KG1 (cell line): ENCODE data around the gene CBX5.
"Not testable (repeated sequence)": the region's sequence is repeated elsewhere in the genome, so short reads cannot be mapped to it uniquely, and the experiment has no call there.

Experiments used
- DNase-seq: peaks from one replicate; lab custom pipeline; 2025; lab: John Stamatoyannopoulos, UW

The CBX5 gene

DNA sequence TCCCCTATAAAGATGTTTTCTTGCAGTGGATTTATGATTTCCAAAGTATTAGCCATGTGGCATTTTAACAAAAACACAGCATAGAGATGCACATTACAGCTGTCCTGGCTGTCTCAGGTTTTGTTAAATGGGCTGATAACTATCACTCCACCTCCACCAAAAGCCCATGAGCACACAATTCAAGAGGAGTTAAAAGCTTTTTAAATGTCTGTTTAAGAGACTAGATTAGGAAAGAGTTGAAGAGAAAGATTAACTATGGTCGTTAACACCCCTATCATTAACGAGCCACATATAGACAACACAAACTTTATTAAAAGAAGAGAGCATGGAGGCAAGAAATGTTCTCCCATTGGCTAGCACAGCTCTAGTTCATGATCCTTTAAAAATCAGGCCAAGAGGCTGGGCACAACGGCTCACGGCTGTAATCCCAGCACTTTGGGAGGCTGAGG lies 14.5 kb downstream of the CBX5 start:
- no peak for DNase-seq

- DNase-seq, result no peak
Measured at GRCh38 chr12:54262403-54262925, 17.5 kb downstream of the CBX5 start.

DNA sequence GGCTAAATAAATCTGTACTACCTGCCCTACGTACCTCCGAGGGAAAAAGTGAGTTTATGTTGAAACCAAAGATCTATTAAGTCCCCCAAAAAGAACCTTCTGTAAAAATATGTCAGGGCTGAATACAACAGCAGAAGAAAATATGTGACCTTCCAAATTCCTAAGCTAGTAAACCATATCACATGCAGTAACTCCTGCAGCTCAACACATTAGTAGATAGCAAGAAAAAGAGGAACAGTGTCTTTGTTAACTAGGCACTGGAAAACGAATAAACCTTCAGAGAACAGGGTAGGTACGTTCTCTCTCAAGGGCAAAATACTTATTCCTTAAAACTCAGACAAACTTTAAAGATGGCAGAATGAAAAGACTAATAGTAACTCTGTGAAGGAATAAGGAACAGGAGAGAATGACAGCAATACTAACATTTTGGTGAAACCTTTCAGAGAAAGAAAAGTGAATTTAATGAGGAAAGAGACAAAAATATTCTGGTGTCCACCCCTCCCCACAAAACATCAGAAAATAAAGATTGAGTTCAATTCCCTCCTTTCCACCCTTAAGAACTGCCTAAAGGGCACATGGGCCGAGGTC lies 18.0 kb downstream of the CBX5 start:
- DNase-seq, result no peak

- DNase-seq, result no peak
Measured at GRCh38 chr12:54259194-54260011, 20.5 kb downstream of the CBX5 start.

- no peak for DNase-seq
Measured at GRCh38 chr12:54258201-54258681, 21.7 kb downstream of the CBX5 start.

- no peak for DNase-seq
Measured at GRCh38 chr12:54257332-54257731, 22.6 kb downstream of the CBX5 start.

DNA sequence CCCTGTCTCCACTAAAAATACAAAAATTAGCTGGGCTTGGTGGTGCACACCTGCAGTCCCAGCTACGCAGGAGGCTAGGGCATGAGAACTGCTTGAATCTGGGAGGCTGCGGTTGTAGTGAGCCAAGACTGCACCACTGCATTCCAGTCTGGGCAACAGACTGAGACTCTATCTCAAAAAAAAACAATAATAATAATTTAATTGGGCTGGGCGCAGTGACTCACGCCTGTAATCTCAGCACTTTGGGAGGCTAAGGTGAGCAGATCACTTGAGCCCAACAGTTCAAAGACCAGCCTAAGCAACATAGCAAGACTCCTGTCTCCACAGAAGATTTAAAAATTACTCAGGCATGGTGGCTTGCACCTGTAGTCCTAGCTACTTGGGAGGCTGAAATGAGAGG lies 26.7 kb downstream of the CBX5 start:
- no peak for DNase-seq

- DNase-seq, result no peak
Measured at GRCh38 chr12:54251667-54252284, 28.1 kb downstream of the CBX5 start.

DNA sequence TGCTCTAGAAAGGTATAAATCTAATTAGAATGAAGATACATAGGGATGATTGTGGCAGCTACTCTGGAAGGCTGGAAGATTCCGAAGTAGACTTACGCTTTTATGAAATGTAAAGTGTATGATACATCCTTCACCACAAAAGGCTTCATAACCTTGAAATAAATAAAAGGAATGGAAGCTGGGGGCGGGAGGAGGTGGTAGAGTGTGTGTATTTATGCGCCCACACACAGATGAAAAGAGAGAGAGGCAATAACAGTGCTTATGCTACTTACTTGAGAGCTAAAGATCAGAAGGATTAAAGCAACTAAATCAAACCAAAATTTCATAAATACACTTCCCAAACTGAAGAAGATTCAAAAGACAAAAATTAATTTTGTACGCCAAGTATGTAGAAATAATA lies 30.4 kb downstream of the CBX5 start:
- no peak for DNase-seq

DNA sequence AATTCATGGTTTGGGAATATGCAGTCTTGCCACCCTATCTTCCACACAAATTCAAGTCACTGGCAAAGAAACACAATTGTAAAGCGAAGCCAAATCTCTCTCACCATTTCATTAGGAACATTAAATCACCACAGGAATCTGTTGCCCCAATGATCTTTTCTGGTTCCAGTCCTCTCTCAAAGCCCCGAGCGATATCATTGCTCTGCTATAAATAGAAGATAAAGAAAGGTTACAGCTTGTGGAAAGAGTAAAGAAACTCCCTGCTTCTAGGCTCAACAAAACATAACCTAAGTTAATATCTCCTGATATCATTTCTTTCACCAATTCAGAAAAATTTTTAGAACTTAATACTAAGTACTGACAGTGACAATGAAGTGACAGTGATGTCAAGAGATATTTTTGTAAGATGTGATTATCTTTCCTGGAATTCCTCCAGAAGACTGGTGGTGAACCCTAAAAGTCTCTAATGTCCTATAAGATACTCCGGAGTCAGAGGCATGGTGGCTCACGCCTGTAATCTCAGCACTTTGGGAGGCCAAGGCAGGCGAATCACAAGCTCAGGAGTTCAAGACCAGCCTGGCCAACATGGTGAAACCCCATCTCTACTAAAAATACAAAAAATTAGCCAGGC lies 33.8 kb downstream of the CBX5 start:
- DNase-seq, result no peak

DNA sequence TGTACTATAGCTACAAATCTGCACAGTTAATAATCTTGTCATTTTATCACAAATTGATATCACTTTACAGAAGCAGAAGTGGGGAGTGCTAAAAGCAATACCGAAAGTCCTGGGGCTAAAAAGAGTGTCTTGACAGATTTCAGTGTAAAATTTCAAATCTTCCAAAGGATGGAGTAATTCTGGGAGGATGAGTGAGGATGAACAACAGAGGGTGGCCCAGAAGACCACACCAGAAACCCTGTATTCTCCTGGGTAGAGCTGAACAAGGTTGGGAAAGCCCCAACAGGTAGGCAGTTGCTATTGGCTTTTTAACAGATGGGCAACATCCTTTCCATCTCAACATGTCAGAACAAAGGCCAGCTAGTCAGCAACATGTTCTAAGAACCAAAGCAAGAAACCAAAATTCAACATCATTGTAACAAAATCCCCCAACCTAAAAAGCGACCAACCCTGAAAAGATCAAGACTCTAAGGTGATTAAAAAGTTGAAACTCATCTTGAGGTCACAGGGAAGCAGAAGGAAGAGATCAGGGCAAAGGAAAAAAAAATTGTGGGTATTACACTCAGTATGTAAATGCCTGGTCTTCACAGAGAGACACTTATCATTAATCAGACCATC lies 38.8 kb downstream of the CBX5 start:
- DNase-seq, result no peak

DNA sequence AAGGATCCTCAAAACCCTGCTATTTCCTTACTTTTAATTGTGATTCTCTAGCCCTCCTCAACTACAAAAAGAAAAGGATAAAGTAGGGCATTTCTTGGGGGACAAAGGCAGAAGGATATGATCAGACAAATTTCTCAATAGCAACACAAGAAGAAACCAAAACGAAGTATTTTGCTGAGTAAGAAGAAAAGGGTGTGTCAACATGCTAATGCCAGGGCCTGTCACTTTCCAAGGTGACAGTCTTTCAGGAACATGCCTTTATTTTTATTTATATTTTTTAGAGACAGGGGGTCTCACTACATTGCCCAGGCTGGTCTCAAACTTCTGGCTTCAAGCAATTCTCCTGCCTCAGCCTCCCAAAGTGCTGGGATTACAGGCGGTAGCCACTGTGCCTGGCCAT lies 39.8 kb downstream of the CBX5 start:
- no peak for DNase-seq

- no peak for DNase-seq
Measured at GRCh38 chr12:54239620-54240019, 40.3 kb downstream of the CBX5 start.

DNA sequence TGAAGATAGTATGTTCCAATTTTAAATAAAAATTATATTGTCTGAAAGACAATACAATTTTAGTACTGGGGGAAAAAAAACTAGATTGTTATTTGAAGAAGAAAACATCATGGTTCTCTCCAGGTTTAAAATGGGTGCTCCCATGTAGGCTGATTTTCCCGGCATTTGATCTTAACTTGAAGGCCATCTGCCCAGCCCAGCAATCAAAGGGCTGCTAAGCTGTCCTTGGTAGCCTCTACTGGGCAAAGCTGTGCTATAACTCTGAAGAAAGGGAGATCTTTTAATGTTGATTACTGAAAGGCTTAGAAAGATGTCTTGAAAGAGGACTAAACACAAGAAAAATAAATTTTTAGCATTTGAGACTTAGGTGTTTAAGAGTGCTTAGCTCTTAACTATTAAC lies 41.4 kb downstream of the CBX5 start:
- no peak for DNase-seq

- no peak for DNase-seq
Measured at GRCh38 chr12:54232790-54233189, 47.1 kb downstream of the CBX5 start.

DNA sequence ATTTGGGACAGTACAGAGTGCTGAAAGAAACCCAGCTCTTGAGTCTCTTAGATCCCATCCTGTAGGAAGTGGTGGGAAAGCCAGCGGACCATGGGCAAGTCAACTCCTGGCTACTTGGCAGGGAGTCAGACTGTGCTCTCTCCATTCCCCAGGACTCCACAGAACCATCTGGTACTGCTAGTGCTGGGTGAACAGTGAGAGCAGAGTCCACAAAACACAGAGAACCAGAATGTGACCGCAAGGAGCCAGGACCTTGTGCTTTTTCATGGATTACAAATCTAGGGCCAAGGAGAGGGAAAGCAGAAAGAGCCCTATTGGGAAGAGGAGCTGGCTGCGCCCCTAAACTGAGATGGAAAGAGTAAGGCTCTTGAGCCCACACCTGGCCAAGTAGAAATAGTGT lies 48.7 kb downstream of the CBX5 start:
- not testable (repeated sequence) for DNase-seq

GRCh38 chr12:54230555-54230954 lies 49.4 kb downstream of the CBX5 start:
- no peak for DNase-seq

- no peak for DNase-seq
Measured at GRCh38 chr12:54229624-54230212, 50.2 kb downstream of the CBX5 start.

DNA sequence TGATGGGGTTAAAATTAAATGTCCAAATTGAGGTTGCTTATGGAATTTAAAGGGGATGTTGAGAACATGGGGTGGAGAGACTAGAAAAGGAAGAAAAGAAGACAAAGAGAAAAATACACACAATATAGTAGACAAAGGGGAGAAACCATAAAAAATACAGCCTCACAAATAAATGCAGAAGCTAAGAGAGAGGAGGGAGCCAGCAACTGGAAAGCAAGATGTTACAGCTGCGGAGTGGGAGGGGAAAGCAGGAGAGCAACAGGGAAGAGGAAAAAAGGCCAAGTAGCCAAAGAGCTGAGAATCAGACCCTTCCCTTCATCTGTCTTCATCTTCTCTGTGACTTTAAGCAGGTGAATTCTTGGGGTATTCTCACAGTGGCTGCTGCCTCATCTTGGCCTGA lies 51.5 kb downstream of the CBX5 start:
- DNase-seq, result no peak

GRCh38 chr12:54227927-54228326 lies 52.0 kb downstream of the CBX5 start:
- not testable (repeated sequence) for DNase-seq

GRCh38 chr12:54227376-54227775 lies 52.5 kb downstream of the CBX5 start:
- DNase-seq, result no peak

DNA sequence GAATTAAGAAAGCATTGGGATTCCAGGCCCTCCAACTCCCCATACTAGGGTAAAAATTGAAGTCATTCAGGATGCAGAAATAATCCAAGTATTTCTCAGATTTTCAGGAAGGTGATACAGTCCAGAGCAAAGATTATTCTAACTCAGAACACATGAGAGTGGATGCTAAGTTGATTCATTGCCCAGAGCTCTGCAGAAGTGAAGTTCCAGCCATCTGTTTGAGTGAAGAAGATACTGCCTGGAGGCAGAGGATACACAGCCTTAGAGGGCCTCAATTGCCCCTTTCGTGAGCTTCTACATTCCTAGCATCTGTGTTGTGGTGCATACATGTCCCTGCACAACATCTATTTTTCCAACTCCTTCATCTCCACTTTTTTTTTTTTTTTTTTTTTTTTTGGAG lies 54.3 kb downstream of the CBX5 start:
- no peak for DNase-seq
